ENCODE data around the gene BAZ2B.
"Not testable (repeated sequence)": the region's sequence is repeated elsewhere in the genome, so short reads cannot be mapped to it uniquely, and the experiment has no call there.

BAZ2B gene

DNA sequence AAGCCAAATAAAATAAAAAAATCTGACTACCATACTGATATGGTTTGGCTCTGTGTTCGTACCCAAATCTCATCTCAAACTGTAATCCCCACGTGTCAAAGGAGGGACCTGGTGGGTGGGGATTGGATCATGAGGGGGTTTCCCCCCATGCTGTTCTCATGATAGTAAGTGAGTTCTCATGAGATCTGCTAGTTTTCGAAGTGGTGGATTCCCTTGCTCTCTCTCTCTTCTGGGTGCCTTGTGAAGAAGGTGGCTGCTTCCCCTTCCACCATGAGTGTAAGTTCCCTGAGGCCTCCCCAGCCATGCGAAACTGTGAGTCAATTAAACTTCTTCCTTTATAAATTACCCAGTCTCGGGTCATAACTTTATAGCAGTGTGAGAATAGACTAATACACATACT is 206.1 kb downstream of the BAZ2B start:
- no peak for DNase-seq (ENCODE audit: low read depth)

DNA sequence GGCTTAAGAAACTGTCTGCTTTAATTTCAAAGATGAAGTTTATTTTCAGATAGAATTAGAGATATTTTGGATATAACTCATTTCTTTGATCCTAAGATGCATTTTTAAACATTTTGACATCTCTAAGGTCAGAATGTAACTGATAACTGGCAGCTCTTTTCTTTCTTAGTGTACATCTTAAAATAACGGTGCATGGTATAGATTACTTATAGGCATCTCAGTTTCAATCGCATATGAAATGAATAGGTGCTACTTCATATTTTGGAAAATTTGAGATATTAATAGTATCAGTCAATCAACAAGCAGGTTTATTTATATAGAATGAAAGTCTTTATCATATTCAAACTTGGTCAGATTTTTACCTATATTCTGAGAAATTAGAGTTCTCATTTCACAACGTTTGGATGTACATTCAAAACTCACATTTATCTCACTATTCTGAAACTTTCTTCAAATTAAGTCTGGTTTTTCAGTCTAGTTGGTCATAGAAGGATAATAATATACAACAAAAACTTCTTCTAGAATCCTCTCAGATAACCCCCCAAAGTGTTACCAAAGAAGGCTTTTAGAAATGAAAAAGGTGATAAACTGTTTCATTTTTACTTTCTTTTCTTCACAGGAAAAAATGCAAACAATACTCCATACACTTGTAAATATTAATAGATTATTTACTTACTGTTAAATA is 207.1 kb downstream of the BAZ2B start:
- DNase-seq (ENCODE audit: low read depth), result no peak

DNA sequence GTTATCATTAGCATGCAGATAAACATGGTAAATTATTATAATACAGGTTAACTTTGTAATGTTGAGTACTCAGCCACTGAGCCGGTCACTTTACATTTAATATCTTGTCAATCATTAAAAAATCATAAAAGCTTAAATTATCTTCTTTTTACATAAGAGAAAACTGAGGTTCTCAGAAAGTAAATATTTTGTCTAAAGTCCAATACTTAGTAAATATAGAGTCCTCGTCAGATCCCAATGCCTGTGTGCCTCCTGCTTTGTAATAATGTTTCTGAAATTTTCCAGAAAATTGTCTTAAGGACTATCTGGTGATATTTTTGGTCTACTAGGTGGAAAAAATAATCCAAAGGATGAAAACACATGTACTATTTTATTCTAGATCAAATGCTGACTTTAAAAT is 213.6 kb downstream of the BAZ2B start:
- DNase-seq (ENCODE audit: low read depth), result no peak

DNA sequence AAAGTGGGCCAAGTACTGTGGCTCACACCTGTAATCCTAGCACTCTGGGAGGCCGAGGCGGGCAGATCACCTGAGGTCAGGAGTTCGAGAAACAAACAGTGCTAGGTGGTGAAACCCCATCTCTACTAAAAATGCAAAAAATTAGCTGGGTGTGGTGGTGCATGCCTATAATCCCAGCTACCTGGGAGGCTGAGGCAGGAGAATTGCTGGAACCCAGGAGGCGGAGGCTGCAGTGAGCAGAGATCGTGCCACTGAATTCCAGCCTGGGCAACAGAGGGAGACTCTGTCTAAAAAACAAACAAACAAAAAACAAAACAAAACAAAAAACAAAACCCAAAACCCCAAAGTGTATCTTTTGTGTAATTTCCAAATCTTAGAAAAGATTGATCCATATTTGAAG is 214.2 kb downstream of the BAZ2B start:
- not testable (repeated sequence) for DNase-seq (ENCODE audit: low read depth)

DNA sequence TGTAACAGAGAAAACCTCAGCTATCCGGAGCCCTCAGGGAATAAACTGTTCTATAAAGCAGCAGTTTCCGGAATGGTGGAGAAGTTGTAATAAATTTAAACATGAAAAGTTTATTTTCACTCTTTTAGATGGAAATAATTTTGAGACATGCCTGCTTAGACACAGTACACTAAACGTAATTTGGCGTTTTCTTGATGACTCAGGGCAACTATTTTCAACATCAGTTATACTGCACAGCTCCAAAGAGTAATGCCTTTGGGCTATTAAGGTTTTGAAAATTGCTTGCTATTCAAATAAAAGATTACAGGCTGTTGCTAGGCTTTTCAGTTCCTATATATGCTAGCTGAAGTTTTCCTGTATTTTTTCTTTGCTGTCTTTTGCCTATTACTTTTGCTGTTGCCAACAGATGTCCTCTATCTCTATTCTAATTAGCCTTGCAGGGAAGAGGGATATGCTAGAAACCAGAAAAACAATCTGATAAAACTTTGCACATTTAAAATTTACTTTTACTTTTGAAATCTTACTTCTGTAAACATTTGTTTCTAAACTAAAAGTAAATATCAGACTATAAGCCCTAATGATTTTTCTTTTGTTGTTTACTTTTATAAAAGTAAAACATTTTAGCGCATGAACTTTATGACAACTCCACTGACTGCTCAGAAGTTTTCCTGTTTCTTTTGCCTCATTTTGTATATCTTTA is 216.5 kb downstream of the BAZ2B start:
- DNase-seq (ENCODE audit: low read depth), result no peak

DNA sequence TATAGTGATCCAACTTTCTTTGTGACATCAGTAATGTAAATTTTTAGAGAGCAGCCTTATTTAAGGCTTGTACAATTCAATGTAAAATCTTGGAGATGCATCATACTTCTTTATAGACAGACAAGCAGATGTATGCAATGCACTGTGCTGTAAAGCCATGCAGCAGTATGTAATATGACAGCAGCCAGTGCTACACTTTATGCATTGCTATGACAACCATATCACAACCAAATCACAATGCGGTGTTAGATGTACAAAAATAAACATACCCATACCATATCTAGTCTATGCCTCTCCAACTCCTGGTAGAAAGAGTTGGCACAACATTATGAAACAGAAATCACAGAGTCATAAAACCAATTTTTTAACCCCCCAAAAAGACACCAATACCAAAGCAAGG is 219.5 kb downstream of the BAZ2B start:
- no peak for DNase-seq (ENCODE audit: low read depth)

DNA sequence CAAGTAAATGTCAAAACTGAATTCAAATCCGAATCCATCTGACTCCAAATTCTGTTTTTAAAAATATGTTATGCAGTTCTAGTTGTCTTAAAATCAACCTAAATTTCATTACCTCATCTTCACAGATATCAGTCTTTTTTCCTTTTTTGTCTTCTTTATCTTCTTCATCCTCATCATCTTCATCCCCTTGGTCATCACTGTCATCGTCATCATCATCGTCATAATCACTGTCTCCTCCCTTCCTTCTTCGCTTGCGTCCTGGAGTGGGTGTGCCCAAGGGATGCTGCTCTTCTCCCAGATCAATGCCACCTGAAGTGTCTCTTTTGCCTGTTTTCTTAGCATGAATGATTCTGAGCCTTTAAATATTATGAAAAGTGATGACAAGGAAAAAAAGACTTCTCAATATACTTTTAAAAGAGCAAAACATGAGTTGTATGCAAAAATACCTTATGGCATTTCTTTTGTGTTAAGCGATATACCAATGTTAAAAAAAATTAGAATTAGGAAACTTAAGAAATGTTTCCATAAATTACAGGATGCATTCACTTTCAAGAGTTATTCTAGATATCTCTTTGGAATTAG is 233.8 kb downstream of the BAZ2B start:
- DNase-seq (ENCODE audit: low read depth), result no peak

DNA sequence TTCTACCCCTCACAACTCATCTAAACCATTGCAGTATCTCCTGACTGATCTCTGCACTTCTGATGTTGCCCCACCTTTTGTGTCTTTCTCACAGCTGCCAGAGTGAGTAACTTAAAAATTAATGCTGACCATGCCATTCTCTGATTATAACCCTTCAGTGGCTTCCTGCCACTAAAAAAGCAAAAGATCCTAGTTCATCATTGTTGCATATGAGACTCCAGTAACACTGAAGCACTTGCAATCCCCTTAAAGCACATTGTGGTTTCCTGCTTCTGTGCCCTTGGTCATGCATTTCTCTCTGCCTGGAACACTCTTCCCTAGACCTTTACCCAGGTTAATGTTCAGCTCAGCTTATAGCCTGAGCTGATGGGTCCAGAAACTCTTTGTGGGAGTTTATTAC is 234.8 kb downstream of the BAZ2B start:
- no peak for DNase-seq (ENCODE audit: low read depth)

DNA sequence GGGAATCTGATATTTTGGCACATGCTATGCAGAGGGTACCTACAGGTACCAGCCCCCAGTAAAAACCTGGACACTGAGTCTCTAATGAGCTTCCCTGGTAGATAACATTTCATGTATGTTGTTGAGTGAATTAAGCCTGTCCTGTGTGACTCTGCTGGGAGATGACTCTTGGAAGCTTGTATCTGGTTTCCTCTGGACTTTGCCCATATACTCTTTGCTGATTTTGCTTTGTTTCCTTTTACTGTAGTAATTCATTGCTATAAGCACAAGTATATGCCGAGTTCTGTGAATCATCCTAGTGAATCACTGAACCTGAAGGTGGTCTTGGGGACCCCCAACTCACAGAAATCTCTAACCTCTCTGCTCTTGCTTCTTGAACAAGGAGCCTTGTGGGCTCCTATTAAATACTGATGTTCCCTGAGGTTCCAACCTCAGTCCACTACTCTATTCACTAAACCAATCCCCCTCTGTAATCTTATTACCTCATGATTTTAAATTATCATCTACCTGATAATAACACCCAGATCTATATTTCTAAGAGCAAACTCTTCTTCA is 235.6 kb downstream of the BAZ2B start:
- no peak for DNase-seq (ENCODE audit: low read depth)

DNA sequence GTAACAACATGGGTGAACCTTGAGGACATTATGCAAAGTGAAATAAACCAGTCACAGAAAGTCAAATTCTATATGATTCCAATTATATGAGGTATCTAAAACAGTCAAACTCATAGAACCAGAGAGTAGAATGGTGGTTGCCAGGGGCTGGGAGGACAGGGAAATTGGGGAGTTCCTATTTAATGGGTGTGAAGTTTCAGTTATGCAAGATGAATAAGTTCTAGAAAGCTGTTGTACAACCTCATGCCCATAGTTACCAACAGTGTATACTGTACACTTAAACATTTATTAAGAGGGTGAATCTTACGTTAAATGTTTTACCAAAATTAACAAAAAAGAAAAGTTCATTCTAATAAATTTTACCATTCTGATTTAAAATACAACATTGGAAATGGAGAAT is 237.2 kb downstream of the BAZ2B start:
- no peak for DNase-seq (ENCODE audit: low read depth)

DNA sequence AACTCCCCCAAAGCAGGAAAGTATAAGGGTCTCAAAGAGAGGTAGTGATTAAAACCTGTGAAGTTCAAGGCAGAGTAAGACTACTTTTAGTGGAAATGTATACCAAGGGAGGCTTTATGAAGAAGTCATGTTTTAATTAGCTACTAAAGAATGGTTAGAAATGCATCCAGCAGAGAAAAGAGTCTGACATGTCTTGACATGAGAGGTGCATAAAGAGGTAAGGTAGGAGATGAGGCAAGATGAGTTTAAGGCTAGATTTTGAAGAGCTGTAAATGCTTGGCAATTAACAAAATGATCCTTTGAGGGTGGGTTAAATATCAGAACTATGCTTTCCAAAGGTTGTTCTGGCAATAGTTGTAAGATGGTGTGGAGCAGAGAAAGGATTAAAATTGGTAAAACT is 241.1 kb downstream of the BAZ2B start:
- DNase-seq (ENCODE audit: low read depth), result no peak

DNA sequence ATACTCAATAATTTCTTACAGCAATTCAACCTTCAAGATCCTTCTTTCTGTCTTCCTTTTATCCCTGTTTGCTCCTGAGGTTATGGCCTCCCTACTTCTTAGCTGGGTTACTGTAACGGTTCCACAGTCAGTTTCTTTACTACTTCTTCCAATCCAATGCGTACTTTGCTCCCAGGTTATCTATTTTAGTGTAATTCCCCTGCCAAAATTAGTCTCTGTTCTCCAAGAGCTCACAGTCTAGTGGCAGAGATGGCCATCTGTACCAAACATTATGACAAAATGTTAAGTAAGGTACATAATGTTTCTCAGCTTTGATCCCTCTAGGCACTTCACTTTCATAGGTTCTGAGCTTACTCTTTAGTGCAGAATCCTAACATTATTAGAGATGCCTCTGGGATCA is 244.8 kb downstream of the BAZ2B start:
- no peak for DNase-seq (ENCODE audit: low read depth)

DNA sequence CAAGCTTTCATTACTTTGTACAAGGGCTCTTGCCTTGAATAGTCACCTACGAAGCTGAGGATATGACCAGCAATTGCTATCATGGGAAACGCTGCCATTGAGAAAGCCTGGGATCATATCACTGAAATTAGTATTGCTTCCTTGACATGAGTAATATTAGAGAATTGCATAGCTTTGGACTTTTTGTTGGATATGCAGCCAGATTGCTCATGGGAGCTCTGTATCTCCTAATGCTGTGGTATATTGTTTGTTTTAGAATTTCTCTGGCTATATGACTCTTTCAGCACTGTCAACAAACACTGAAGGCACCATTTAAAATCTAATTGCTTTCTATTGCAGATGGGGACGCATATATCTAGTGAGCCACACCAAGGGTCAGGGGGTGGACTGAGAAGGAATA is 249.8 kb downstream of the BAZ2B start:
- DNase-seq (ENCODE audit: low read depth), result no peak

DNA sequence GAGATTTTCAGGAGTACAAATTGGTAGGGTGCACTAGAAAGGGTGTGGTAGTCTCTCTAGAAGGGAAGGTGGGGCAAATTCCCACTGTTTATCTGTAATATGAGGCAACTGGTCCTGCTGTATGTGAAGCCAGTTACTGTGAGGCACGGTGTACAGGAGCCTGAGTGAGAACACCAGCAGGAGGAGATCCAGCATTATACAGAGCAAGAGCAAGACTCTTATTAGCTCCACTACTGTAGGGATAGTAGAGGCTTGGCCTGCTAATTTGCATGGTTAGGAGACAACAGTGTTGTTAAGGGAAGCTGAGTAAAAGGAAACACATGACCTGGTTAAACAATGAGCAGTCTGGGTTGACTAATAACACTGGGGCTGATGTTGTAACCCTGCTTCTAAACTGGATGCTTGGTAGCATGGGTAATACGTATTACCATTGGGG is 253.5 kb downstream of the BAZ2B start:
- no peak for DNase-seq (ENCODE audit: low read depth)

DNA sequence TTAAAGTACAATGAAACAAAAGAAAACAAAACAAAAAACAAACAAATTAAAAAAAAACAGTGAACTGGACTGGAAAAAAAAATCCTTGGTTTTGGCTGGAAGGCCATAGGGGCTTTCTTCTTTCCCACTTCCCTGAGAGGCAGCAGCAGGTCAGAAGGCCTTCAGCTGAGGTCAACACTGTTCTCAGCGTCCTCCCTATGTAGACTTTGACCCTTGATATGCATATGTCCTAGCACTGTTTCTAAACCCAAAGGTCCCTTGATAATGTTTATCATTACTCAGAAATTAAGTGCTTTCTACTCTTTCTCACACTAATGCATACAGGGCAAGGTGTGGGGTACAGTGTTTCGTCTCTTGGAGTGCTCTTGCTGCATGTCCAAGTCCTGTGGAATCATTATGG is 254.3 kb downstream of the BAZ2B start:
- no peak for DNase-seq (ENCODE audit: low read depth)

DNA sequence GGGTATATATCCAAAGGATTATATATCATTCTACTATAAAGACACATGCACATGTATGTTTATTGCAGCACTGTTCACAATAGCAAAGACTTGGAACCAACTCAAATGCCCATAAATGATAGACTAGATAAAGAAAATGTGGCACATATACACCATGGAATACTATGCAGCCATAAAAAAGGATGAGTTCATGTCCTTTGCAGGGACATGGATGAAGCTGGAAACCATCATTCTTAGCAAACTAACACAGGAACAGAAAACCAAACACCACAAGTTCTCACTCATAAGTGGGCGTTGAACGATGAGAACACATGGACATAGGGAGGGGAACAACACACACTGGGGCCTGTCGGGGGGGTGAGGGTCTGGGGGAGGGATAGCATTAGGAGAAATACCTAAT is 254.7 kb downstream of the BAZ2B start:
- DNase-seq (ENCODE audit: low read depth), result not testable (repeated sequence)

DNA sequence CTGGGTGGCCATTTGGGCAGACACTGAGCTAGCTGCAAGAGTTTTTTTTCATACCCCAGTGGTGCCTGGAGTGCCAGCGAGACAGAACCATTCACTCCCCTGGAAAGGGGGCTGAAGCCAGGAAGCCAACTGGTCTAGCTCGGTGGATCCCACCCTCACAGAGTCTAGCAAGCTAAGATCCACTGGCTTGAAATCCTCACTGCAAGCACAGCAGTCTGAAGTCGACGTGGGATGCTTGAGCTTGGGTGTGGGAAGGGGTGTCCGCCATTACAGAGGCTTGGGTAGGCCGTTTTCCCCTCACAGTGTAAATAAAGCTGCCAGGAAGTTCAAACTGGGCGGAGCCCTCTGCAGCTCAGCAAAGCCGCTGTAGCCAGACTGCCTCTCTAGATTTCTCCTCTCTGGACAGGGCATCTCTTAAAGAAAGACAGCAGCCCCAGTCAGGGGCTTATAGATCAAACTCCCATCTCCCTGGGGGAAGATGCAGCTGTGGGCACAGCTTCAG is 260.2 kb downstream of the BAZ2B start:
- DNase-seq (ENCODE audit: low read depth), result no peak

DNA sequence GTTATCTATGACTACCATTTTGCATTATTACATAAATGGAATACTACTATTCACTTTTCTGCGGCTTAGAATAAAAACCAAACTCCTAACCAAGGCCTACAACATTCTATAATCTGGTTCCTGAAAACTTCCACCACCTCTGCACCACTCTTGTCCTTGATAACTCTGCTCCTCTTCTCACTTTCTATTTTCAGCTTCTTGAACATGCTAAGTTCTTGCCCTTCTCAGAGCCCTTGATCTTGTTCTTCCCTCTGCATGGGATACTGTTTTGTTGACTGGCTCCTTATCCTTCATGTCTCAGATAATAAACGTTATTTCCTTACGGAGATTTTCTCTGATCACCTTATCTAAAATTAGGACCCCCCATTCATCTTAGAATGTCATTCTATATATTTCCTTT is 264.4 kb downstream of the BAZ2B start:
- DNase-seq (ENCODE audit: low read depth), result no peak

DNA sequence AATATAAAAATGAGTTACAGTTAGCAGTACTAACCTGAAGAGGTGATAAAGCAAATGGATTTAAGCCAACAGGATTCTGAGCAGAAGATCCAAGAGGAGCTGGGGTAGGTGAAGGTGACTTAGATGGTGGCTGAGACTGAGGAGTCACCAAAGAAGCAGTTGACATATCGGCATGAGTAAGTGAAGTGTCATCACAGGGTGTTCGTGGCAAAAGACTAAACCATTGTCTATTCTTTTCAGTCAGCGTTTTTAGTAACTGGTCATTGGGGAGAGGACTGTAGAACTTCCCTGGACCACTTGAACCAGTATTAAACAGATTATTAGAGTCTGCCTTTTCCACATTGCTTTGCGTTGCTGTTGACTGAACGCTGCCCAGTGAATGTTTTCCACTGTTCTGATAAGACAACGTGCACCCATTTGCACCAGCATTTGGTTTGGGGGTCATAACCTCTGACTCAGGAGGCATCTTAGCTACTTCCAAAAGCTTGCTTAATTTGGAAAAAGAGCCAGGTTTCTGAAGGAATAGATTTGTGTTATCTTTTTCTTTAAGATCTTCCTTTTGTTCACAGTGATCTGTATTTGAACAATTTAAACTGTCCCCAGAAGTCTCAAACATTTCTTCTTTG is 266.6 kb downstream of the BAZ2B start:
- DNase-seq (ENCODE audit: low read depth), result no peak

DNA sequence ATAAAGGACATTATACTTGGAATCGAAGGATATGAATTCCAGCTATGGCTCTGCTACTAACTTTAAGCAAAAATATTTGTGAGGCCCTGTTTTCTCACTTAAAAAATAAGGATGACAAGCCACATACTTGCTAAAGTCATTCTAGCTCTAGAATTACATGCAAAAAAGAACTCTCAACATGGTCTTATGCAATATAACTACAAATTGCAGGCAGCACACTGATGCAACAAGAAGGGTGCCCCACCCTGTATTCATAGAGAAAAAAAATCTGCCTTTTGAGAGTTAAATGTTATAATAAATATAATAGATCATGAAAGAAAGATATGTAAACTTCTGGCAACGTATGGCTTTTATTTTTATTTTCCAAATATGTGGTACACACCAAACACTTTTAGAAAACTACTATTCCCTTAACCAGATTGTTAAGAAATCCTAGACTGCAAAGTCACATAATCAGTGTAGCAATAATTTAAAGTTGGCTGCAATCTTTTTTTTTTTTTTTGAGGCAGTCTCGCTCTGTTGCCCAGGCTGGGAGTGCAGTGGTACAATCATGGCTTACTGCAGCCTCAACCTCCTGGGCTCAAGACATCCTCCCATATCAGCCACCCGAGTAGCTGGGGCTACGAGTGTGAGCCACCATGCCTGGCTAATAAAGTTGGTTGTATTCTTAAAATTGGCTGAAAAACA is 289.6 kb downstream of the BAZ2B start:
- no peak for DNase-seq (ENCODE audit: low read depth)

DNA sequence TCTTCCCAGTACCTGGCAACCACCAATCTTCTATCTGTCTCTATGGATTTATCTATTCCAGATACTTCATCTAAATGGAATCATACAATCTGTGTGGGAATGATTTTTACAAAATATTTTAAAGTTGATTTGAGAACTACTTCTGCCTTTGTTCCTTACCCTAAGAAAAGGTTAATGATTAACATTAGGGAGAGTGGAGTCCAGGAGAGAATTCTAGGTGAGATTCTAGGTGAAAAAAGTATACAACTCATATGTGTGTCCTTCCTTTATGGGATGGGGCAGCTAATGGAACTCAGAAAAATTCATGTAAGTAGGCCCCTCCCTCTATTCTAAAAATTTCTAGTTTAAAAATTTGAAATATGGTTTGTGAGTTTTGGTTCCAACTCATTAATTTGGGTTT is 293.9 kb downstream of the BAZ2B start:
- DNase-seq (ENCODE audit: low read depth), result no peak

Data from T follicular helper cell (primary cell).